HG03342 (cell line): ENCODE results near the gene AJM1.
A peak's percentile ranks its signal among the peaks of the same experiment; 100 is the strongest.

ENCODE experiments used
- ATAC-seq: cut with Tn5 transposase; IDR thresholded peaks from one replicate; pipeline ENCODE4 v1.9.1; 2021; ENCODE audit warnings: mild to moderate bottlenecking, moderate library complexity; ENCODE audit not compliant: unreplicated experiment

AJM1 gene

DNA sequence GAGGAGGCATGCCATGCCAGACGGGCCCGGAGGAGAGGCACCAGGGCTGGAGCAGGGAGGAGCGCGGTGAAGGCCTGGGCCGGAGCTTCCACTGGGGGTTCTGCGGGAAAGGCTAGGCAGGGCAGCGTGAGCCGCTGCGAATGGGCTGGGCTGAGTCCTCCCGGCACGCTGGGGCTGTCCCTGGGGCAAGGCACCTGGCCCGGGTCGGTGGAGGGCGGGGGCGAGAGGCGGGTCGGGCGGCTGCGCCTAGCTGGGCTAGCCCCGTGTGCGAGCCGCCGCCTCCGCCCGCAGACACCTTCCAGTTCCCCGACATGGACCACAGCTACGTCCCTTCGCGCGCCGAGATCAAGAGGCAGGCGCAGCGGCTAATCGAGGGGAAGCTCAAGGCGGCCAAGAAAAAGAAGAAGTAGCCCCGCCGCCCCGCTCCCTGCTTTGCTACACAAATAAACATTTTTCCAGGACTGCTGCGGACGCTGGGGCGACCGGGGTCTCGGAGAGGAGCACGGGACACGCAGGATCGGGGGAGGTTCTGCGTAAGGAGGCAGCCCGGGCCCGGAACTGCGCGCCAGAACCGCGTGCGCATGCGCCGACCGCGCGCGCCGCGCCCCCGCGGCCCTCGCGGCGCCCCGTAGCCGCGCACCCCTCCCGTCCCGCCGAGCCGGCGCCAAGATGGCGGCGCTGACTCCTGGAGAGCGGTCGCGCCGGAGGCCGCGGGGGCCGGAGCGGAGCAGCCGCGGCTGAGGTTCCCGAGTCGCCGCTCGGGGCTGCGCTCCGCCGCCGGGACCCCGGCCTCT, 34.8 kb upstream of the AJM1 start, which contains the start of gene RABL6:
TSS of gene RABL6 (plus strand) at position 668 of the 794 bp plus-strand sequence. CDS start 249 bp downstream, outside the sequence.
- peak; percentile 73 for ATAC-seq

GRCh38 chr9:136808075-136808805, 34.0 kb upstream of the AJM1 start:
- ATAC-seq, result peak; percentile 37

DNA sequence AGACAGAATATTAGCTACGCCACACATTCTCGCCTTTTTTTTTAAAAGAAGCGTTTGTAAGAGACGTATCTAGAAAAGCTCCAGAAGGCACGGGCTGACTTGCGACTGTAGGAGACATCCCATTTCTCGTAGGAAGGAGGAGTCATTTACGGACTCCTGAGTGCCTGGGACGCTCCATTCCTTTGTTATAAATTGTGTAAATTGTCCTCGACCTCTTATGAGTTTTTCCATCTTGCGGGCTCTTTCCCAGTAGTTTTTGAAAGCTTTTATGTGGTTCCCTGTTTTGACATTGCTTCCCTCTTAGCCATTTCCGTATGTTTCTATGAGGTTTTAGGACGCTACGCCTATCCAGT, 33.5 kb upstream of the AJM1 start:
- ATAC-seq, result no peak

GRCh38 chr9:136814725-136815421, 27.4 kb upstream of the AJM1 start:
- no peak for ATAC-seq

DNA sequence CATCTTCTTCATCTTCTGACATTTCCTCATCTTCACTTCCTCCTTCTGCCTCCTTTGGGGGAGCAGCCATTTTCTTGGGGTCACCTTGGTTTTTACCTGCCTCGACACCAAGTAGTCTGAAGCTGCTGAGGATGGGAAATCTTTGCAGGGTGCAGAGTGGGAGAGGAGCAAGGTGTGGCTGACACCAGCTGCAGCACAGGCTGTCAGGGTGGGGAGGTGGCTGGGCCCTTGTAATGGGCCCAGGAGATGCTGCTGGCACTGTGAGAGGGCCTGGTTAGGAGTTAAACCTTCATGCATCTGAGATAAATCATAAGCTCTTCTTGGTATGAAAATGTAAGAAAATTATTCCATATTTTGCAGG, 26.9 kb upstream of the AJM1 start:
- no peak for ATAC-seq

- no peak for ATAC-seq
Observed at GRCh38 chr9:136820971-136821825, 21.1 kb upstream of the AJM1 start.

GRCh38 chr9:136821826-136822544, 20.3 kb upstream of the AJM1 start:
- ATAC-seq, result no peak

DNA sequence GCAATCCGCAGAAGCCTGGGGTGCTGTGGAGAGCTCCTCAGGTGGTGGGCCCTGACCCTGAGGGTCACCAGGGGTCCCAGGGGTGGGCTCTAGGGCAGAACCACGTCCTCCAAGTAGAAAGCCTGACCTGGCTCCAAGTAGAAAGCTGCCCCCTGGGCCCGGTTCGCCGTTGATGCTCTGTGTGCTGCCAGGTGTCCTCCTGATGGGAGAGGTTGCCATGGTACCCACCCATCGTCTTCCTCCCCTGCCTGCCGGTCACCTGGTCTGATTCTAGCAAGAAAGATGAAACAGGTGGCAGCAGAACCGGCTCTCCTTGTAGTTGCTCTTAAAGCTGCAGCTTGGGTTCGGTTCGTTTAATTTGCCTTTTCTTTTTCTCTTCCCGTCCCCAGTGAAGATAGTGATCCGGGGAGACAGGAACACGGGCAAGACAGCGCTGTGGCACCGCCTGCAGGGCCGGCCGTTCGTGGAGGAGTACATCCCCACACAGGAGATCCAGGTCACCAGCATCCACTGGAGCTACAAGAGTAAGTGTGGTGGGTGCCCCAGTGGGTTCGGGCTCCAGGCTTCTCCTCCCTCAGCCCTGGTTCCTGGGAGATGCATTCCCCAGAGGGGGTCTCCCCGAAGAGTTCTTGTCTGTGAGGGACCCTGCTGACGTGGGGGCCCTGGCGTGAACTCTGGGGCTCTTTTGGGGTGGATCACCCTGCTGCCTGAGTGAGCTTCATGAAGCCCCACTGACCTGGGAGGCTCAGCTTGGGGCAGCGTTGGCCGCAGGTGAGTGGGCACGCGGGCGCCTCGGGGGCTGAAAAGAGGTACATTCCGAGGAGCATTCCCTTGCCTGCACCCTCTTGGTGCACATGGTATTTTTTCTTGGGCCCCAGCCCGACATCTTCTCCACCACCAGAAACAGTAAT, 18.9 kb upstream of the AJM1 start:
- ATAC-seq, result no peak

DNA sequence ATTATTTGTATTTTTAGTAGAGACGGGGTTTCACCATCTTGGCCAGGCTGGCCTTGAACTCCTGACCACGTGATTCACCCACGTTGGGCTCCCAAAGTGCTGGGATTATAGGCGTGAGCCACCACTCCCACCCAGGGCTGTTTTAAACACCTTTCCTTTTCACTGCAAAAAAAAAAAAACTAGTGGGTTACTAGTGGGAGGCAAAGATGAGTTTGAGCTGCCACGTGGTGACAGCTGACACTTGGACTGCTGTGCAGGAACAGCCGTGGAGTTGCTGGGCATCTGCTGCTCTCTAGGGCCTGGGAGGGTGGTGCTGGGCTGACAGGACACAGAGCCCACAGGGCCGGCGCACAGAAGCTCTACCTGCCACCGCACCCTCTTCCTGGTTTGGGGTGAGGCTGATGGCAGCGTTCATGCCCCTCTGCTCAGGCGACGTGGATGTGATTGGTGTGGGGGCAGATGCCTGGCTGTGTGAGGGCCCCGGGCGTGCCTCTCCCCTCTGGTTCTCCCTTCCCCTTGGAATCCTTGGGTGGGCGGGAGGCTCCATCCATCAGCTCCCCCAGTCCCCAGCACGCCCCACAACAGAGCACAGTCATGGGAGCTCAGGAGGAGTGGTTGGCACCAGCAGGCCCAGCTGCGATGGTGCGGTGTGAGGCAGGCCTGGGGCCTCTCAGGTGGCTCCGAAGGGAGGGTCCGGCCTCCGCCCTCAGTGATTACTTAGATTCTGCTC, 17.6 kb upstream of the AJM1 start:
- no peak for ATAC-seq

DNA sequence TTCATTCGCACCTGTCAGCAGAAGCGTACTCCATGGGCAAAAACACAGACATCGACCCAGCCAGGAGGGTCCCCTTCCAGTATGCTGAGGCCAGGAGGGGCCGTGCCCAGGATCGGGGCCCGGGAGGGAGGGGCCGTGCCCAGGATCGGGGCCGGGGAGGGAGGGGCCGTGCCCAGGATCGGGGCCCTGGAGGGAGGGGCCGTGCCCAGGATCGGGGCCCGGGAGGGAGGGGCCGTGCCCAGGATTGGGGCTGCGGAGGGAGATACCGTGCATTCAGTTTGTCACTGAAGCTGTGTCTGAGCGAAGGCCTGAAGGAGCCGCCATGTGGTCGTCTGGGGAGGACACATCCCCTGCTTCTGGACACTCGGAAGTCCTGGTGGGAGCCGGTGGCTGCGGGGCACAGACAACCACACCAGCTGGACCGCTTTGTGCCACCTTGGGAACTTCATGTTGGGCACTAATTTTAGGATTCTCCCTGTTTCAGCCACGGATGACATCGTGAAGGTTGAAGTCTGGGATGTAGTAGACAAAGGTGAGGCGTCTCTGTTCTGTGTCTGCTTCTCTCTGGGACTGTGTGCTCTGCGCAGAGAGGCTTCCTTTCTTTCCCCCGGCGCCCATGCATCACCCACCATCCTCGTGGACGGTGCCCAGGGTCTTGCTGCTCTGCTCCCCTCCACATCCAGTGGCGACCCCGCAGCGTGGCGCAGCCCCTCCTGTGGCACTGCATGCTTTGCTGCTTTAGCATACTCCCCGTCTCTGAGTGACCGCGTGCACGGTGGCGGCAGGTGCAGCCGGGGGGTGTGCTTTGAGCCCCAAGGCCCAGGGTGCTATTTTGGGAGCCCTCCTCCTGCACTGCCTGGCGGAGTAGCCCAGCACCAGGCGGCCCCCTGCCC, 16.7 kb upstream of the AJM1 start:
- no peak for ATAC-seq

DNA sequence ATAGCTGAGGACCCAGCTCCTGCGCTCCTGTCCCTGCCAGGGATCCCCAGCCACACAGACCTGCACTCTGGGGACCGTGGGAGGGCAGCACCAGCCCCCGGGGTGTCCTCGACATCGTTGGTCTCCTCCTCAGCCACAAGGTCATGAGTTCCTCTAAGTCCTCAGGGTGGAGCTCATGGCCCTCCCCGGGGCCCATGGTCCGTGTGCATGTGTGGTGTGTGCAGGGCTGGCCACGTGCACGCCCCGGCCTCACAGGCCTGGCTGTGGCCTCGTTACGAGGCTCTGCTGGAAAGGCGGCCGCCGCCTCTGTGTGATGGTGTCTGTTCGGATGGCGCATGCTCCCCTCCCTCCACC, 16.1 kb upstream of the AJM1 start:
- ATAC-seq, result no peak

DNA sequence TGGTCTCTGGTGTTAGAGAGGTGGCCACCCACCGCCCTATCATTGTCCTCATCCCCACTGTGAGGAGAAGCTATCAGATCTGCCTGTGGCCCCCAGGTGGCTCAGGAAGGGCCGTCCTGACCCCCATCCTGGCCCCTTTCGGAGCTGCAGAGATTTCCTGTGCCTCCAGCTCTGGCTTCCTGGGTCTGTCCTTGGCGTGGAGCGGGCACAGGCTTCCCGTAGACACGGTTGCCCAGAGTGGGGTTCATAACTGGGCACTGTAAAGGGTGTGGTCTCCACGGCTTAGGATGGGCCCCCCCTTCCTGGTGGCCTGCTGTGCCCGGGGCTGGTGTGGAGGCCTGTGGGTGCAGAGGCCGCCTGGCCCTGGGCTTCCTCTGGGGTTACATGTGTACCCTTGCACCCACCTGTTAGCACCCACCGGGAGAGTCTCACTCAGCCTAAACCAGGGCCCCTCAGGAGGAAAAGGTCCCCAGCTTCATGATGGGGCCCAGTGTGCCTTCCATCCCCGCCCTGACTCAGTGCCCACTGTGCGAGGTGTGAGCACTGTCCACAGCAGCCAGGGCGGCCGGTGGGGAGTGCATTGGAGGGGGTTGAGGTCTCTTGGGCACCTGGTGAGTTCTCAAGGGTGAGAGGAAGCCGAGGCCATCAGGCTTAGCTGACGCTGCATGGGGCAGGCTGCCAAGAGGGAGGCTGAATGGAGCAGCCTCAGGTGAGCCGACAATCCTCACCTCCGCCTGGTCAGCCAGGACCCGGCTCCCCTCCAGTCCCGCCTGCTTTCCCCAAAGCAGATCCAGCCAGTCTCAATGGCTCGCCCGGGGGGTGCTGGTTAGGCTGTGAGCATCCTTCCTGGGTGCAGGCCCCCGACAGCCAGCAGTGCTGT, 15.3 kb upstream of the AJM1 start:
- no peak for ATAC-seq

- ATAC-seq, result no peak
Observed at GRCh38 chr9:136827794-136828473, 14.3 kb upstream of the AJM1 start.

DNA sequence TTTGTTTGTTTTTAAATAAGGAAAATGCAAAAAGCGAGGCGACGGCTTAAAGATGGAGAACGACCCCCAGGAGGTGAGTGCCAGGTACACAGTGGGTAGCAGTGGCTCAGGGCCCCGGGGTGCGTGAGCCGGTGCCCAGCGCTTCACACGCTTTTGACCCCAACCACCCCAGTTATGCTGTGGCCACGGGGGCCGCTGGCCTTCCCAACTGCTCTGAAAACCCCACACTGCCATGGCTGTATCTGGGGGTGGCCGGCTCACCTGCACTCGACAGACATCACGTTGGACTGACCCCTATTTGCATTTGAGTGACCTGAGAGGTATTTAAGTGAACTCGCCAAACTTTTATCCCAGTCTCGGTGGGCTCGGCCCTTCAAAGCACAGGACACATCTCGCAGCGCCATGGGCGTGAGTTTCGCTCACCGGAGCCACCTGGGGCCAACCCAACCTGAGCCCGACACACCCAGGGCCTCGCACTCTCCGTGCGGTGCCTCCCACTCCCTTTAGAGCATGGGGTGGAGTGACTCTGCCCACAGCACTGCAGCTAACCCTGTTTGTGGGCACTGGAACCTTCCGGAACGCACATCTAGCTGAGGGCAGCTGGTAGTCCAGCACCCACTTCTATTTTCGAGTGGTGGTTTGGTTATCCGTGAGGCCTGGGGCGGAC, 13.7 kb upstream of the AJM1 start:
- ATAC-seq, result no peak

DNA sequence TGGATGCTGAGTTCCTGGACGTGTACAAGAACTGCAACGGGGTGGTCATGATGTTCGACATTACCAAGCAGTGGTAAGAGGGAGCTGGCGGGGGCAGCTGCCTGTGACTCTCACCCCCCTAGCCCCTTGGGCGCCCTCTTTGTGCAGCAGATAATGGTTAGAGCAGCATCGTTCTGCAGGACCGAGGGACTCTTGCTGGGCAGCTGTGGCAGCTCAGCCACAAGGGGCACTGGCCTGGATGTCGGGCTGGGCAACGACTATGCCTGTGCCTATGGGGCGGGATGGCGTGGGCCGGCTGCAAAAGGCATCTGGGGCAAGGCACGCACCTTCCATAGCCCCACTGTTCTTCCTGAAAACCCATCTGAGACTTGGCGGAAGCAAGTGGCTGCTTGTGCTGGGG, 12.9 kb upstream of the AJM1 start:
- no peak for ATAC-seq
